BLaER1 (cell line): Measurements from ENCODE around the gene KRT76.
"Not testable (repeated sequence)": the region's sequence is repeated elsewhere in the genome, so short reads cannot be mapped to it uniquely, and the experiment has no call there.

Experiments
- H3K27ac ChIP-seq: shearing (Covaris generic); formaldehyde crosslinking; 2 replicates; pipeline ENCODE4 v1.8.1; 2022
- H3K27me3 ChIP-seq: shearing (Covaris generic); formaldehyde crosslinking; 2 replicates; pipeline ENCODE4 v1.8.1; 2022
- H3K36me3 ChIP-seq: shearing (Covaris generic); formaldehyde crosslinking; 2 replicates; pipeline ENCODE4 v1.8.1; 2022
- H3K4me1 ChIP-seq: shearing (Covaris generic); formaldehyde crosslinking; 2 replicates; pipeline ENCODE4 v1.8.1; 2022
- H3K4me2 ChIP-seq: shearing (Covaris generic); formaldehyde crosslinking; 2 replicates; pipeline ENCODE4 v1.8.1; 2022
- H3K4me3 ChIP-seq: shearing (Covaris generic); formaldehyde crosslinking; 2 replicates; pipeline ENCODE4 v1.8.1; 2022
- H3K9ac ChIP-seq: shearing (Covaris generic); formaldehyde crosslinking; 2 replicates; pipeline ENCODE4 v1.8.1; 2022
- H3K9me3 ChIP-seq: shearing (Covaris generic); formaldehyde crosslinking; 2 replicates; pipeline ENCODE4 v1.8.1; 2022
- H4K20me1 ChIP-seq: shearing (Covaris generic); formaldehyde crosslinking; 2 replicates; pipeline ENCODE4 v1.8.1; 2022
- Cebpa-rat ChIP-seq: shearing (Covaris generic); IDR thresholded peaks from 2 replicates; pipeline ENCODE4 v1.8.1; 2022

The KRT76 gene

DNA sequence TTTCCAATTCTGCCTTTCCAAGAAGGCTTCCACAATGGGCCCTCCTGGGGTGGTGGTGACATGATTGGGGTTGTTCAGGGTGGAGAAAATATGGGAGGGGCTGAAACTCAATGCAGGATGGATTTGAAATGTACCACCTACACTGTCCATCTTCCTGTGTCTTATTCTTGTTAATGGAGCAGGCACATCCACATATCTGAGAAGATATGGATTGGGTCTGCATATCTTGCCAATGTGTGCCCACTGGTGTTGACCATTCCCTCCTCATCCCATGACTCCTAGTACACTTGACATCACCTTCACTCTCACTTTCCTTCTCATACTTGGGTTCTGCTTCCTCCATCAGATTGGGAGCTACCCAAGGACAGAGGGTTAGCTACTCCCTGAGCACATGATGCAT is 7.2 kb downstream of the KRT76 start:
- TF ChIP-seq Cebpa-rat: no peak
- no peaks in the 10 kb centered on the region for H3K27me3 ChIP-seq
- H3K9me3 ChIP-seq: no peaks in the 10 kb centered on the region
- H4K20me1 ChIP-seq: no peaks in the 10 kb centered on the region
- H3K27ac ChIP-seq: no peak overlapping the region
- H3K36me3 ChIP-seq: no peaks in the 10 kb centered on the region
- H3K9ac ChIP-seq: no peak overlapping the region
- H3K4me1 ChIP-seq: no peaks in the 10 kb centered on the region
- no peak overlapping the region for H3K4me3 ChIP-seq
- H3K4me2 ChIP-seq: no peak overlapping the region

DNA sequence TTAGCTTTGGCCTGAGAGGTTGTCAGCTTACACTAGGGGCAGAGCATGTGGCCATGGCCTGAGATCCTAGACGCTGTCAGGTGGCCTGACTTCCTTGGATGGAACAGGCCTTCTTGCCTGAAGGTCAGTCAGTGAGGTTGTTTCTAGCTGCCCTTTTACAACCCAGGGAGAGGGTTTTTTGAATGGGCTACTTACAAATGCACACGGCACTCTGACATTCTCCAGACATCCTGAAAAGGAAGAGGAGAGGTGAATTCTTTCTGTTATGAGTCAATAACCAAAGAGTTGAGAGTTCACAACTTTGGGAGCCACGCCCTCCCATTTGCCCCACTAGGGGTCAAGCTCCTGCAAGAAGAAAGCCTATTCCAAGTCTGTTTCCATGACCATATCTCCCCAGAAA is 7.8 kb downstream of the KRT76 start:
- H3K4me3 ChIP-seq: no peak overlapping the region
- no peak overlapping the region for H3K4me2 ChIP-seq
- no peaks in the 10 kb centered on the region for H4K20me1 ChIP-seq
- H3K27me3 ChIP-seq: no peaks in the 10 kb centered on the region
- no peak overlapping the region for H3K9ac ChIP-seq
- H3K4me1 ChIP-seq: no peaks in the 10 kb centered on the region
- no peaks in the 10 kb centered on the region for H3K36me3 ChIP-seq
- TF ChIP-seq Cebpa-rat: no peak
- H3K9me3 ChIP-seq: no peaks in the 10 kb centered on the region
- no peak overlapping the region for H3K27ac ChIP-seq

DNA sequence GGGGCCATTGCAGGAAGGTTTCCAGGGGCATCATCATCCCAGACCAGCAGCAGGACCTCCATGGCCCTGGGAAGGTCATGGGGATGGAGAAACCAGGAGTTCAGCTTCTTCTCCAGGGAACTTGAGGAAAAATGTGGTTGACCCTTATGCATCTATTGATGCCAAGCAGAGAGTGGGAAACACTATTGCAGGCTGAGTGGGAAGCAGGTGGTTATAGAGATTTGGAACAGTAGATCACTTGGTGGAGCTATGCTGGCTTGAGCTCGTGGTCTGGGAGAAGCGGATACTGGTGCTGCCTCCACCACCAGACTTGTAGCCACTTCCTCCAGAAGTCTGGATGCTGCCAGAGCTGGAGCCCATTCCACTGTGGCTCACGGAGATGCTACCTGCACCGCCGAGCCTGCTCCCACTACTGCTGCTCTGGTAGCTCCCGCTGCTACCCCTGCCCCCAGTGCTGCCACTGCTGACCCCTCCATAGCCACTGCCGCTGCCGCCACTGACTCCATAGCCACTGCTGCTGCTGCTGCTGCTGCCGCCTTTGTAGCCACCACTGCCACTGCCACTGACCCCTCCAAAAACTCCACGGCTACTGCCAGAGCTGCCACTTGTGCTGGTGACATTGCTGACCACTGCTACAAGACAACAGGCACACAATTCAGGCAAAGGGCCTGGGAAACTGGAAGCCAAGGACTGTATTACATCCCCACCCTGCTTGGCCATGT is 8.5 kb downstream of the KRT76 start:
- Histone ChIP-seq H3K4me3 (no peak overlapping the region), H3K4me1 (no peaks in the 10 kb centered on the region), H3K9me3 (no peaks in the 10 kb centered on the region), H3K27me3 (no peaks in the 10 kb centered on the region), H3K36me3 (no peaks in the 10 kb centered on the region), H3K9ac (no peak overlapping the region), H4K20me1 (no peaks in the 10 kb centered on the region), H3K4me2 (no peak overlapping the region), H3K27ac (no peak overlapping the region)
- no peak for TF ChIP-seq Cebpa-rat

DNA sequence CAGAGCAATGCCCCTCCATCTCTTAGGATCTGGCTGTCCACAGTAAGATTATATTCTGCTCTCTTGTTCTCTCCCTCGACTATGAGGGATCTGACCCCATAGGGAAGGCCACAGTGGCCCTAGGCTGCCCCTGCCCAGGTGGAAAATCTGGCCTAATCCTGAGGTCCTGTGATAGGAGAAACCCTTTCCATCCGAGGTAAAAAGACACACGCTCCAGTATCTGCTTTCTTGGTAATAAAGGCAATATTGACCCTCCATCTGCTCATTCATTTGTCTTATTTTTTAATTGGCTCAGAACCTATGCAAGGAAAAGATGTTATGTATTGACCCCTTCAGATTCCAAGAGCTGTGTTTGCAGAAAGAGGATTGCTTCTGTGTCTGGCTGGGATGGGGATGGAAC is 9.7 kb downstream of the KRT76 start:
- no peak overlapping the region for H3K4me3 ChIP-seq
- H3K27me3 ChIP-seq: no peaks in the 10 kb centered on the region
- H3K9ac ChIP-seq: no peak overlapping the region
- no peak overlapping the region for H3K4me2 ChIP-seq
- TF ChIP-seq Cebpa-rat: no peak
- no peak overlapping the region for H3K27ac ChIP-seq
- H3K9me3 ChIP-seq: no peaks in the 10 kb centered on the region
- no peaks in the 10 kb centered on the region for H4K20me1 ChIP-seq
- no peaks in the 10 kb centered on the region for H3K36me3 ChIP-seq
- no peaks in the 10 kb centered on the region for H3K4me1 ChIP-seq

DNA sequence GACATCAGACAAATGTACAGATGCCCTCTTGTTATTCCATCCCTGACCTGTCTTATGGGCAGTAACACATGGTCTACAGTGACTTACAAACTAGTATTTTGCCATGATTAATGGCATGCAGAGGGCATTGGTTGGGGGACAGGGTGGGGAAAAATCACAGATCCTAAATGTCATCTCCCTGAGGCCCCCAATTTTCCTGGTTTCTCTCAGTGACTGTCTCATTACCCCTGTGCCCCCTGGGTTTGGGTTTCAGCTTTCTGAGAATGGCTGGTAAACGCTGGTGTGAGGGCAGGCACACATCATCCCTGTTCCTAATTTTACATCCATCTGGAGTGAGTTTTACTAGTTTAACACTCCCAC is 10.1 kb downstream of the KRT76 start:
- Histone ChIP-seq H3K27ac (no peak overlapping the region), H4K20me1 (no peaks in the 10 kb centered on the region), H3K27me3 (no peaks in the 10 kb centered on the region), H3K4me3 (no peak overlapping the region), H3K4me1 (no peaks in the 10 kb centered on the region), H3K9ac (no peak overlapping the region), H3K4me2 (no peak overlapping the region), H3K9me3 (peaks cover 4% of the 10 kb centered on the region), H3K36me3 (no peaks in the 10 kb centered on the region)
- TF ChIP-seq Cebpa-rat: no peak

DNA sequence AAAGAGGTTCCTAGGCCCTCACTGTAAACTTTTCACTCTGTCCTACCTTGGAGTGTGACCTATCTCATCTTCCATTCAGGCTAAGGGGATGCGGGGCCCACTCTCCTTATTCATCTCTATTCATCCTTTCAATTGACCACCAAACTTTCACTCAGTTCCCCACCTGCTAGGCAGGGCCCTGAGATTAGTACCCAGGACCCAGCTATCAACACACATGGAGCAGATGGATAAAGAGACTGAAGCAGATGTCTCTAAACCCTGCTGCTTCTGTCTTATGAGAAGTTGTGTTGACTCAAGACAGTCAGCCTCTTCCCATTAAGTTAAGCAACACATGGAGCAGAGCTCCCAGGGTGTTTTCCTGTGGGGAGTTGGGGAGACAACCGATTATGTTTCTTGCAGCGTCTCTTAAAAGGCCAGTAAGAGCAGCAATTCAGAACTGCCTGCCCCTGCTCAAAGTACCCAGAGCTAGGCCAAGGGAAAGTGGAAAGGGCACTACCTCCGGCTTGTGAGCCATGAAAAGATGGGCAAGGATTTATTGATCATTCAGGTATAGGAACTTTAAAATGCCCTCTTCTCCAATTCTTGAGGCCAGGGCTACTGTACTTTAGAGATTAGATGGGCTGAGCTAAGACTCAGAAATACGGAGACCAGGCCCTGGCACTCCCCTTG is 10.7 kb downstream of the KRT76 start:
- no peak overlapping the region for H3K4me2 ChIP-seq
- TF ChIP-seq Cebpa-rat: no peak
- no peak overlapping the region for H3K9ac ChIP-seq
- no peak overlapping the region for H3K4me3 ChIP-seq
- no peaks in the 10 kb centered on the region for H3K27me3 ChIP-seq
- no peaks in the 10 kb centered on the region for H3K36me3 ChIP-seq
- H3K4me1 ChIP-seq: no peaks in the 10 kb centered on the region
- H3K9me3 ChIP-seq: peaks cover 9% of the 10 kb centered on the region
- no peak overlapping the region for H3K27ac ChIP-seq
- H4K20me1 ChIP-seq: no peaks in the 10 kb centered on the region

DNA sequence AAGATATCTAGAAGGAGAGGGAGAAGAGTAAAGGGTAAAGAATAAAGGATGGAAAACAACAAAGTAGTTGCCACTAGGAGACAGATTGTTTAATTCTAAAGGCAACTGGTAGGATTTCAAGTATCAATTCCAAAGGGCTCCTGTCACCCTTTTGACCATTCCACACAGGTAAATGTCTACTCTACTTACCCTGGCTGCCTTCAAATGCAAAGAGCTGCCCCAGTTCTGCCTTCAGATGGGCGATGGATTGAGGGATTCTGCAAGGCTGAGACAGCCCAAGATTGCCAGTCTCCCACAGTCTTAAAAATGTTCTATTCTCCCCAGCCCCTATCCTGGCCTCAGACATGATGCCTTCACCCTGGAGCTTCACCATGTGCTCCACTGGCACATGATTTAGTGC is 11.4 kb downstream of the KRT76 start:
- no peaks in the 10 kb centered on the region for H4K20me1 ChIP-seq
- H3K27me3 ChIP-seq: no peaks in the 10 kb centered on the region
- no peaks in the 10 kb centered on the region for H3K4me1 ChIP-seq
- H3K4me3 ChIP-seq: no peak overlapping the region
- no peak for TF ChIP-seq Cebpa-rat
- H3K4me2 ChIP-seq: no peak overlapping the region
- H3K9ac ChIP-seq: no peak overlapping the region
- H3K36me3 ChIP-seq: no peaks in the 10 kb centered on the region
- H3K27ac ChIP-seq: no peak overlapping the region
- peaks cover 17% of the 10 kb centered on the region for H3K9me3 ChIP-seq

DNA sequence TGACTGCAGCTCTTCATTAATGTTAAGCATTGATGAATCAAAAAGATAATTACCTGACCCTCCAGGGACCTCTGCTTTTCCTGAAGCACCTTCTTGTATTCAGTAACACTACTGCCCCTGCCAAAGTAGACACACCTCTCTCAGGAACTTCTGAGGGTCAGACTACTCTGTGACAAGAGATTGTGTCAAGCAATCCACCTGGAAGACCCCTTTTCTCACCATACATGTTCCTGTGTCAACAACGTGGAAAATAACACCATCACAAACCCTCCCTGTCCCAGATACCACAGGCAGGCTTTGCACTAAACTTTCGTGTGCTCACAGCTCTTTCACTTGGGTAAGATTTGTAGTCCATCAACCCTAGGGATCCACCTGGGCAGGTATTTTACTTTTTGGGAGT is 13.2 kb downstream of the KRT76 start:
- Histone ChIP-seq H3K9me3 (peaks cover 34% of the 10 kb centered on the region), H3K4me3 (no peak overlapping the region), H3K4me2 (no peak overlapping the region), H3K27ac (no peak overlapping the region), H3K36me3 (no peaks in the 10 kb centered on the region), H3K27me3 (no peaks in the 10 kb centered on the region), H4K20me1 (no peaks in the 10 kb centered on the region), H3K4me1 (no peaks in the 10 kb centered on the region), H3K9ac (no peak overlapping the region)
- TF ChIP-seq Cebpa-rat: no peak

DNA sequence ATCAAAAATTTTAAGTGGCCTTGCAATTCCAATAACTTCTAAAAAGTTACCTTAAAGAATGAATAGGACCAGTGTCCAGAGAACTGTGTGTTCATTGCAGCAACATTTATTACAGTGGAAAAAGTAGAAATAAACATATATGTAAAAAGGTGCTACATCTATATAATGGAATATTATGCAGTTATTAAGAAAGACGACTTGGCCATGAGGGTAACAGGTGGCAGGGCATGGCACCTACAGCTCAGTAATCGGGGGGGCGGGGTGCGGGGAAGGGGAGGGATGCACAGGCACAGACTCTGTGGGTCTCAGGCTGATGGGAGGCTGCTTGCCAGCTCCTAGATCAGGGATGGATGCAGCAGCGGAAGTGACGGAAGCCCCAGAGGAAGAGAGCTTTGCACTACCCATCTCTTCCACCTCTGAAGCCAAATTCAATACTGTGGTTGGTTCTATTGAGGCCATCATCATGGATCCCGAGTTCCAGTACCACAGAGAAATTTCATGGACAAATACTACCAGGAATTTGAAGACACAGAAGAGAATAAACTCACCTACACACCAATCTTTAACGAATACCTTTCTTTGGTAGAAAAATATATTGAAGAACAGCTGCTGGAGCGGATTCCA is 14.0 kb downstream of the KRT76 start:
- Histone ChIP-seq H3K36me3 (no peaks in the 10 kb centered on the region), H3K4me3 (no peak overlapping the region), H3K4me2 (no peak overlapping the region), H3K4me1 (no peaks in the 10 kb centered on the region), H3K9ac (no peak overlapping the region), H4K20me1 (no peaks in the 10 kb centered on the region), H3K9me3 (peaks cover 37% of the 10 kb centered on the region), H3K27ac (no peak overlapping the region), H3K27me3 (no peaks in the 10 kb centered on the region)
- no peak for TF ChIP-seq Cebpa-rat

DNA sequence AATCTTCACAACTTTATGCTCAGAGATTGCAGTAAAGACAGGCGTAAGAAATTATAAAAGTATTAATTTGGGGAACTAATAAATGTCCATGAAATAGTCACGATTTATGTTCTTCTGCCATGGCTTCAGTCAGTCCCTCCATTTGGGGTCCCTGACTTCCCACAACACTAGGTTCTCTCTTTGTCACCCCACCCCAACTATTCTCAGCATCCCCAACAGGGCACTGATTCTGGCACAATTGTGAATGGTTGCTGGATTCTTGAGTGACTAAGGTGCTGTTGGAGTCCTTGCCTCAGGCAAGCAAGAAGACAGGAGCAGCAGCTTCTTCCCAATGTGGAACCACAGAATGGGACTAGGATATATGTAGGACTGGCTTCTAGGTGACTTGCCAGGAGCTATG is 15.3 kb downstream of the KRT76 start:
- no peaks in the 10 kb centered on the region for H4K20me1 ChIP-seq
- H3K9me3 ChIP-seq: peaks cover 37% of the 10 kb centered on the region
- H3K36me3 ChIP-seq: no peaks in the 10 kb centered on the region
- no peak overlapping the region for H3K4me2 ChIP-seq
- no peak overlapping the region for H3K4me3 ChIP-seq
- H3K27ac ChIP-seq: no peak overlapping the region
- no peaks in the 10 kb centered on the region for H3K4me1 ChIP-seq
- no peaks in the 10 kb centered on the region for H3K27me3 ChIP-seq
- no peak for TF ChIP-seq Cebpa-rat
- no peak overlapping the region for H3K9ac ChIP-seq

DNA sequence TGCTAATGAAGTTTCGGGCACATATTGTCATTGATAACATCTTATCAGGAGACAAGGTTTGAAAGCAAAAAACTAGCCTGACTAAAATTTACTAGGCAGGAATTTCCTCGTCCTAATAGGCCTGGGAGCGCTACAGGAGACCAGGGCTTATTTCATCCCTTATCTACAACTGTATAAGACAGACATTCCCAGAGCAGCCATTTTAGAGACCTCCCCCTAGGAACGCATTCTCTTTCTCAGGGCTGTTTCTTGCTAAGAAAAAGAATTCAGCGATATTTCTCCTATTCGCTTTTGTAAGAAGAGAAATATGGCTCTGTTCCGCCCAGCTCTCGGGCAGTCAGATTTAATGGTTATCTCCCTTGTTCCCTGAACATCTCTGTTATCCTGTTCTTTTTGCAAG is 15.9 kb downstream of the KRT76 start:
- H4K20me1 ChIP-seq, H3K27me3 ChIP-seq, H3K4me1 ChIP-seq, H3K4me3 ChIP-seq, H3K27ac ChIP-seq, H3K4me2 ChIP-seq, H3K9ac ChIP-seq, H3K36me3 ChIP-seq: not testable (repeated sequence)
- H3K9me3 ChIP-seq: peaks cover 37% of the 10 kb centered on the region
